ENCODE results near the gene GRID1. TPM values are rescaled to one million over a fixed set of nuclear protein-coding genes. Genes with fewer than 3 reads are reported as not detected.
"Not testable (repeated sequence)": the region's sequence is repeated elsewhere in the genome, so short reads cannot be mapped to it uniquely, and the experiment has no call there.

The GRID1 gene
- total RNA-seq, 1 donor from 2014 or later: 1.4 TPM

DNA sequence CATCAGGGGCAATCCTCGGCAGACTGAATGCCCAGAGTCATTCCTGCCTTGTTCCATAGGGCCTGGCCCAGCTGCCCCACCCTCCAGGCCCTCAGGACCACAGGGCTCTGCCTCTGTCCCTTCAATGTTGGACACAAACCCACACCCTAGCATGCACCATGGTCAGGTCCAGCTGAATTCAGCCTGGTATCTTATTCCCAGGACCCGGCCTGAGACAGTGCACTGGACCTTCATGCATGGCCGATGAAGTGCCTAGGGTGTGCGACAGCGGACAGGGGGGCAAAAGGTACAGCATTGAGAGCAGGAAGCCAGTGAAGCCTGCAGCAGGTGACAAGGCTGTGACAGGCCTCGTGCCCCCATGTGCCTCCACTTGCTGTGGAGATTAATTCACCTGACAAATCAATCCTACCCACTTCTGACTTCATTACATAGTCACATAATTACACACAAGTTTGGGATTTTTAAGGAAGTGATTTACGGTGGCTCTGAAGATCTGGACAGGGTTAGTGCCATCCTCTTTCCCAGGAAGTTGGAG, 261.9 kb downstream of the GRID1 start:
- no peak for DNase-seq

GRCh38 chr10:86104156-86104555, 262.4 kb downstream of the GRID1 start:
- DNase-seq: no peak

DNA sequence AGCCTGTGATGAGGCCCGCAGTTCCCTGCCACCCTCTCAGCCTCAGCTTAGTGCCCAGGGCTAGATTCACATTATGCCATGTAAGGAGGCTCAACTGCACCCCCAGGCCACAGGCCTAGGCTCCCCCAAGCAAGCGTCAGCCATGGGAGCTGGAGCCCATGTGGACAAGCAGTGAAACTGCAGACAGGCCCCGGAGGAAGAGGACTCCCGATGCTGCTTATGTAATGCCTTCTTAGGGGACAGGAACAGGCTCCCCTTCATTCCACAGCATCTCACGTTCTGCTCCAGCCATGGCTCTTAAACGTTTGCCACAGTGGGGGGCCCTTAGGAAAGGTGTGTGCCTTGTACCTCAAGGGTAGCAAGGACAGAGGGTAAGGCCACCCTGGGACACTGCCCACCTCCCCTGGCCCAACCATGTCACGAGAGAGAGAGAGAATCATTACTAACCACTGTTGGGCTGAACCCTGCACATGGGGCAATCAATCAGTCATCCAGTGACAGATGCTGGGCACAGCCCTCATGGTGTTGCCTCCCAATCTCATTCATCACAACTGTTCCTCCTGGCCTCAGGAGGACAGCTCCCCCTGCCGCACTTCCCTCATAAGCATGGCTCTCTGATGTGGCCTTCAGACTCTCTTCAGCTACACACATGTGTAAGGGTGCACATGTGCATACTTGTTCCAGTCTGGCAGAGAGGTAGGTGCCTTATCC, 263.0 kb downstream of the GRID1 start:
- DNase-seq: peak; percentile 84

- no peak for DNase-seq
Observed at GRCh38 chr10:86102451-86102850, 264.1 kb downstream of the GRID1 start.

DNA sequence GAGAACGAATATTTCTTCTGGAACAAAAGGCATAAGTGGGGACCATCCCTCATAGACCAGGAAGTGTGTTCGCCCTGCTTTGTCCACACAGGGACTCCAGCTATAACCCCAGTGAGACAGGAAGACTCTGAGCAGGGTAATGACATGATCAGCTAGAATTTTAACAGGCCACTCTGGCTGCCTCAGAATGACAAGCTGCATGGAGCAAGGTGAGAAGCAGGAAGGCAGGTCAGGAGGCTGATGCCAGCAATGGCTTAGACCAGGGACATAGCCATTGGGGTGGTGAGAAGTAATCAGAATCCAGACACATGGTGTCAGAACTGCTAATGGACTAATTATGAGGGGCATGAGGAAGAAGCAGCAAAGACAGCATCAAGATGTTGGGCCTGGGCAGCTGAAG, 264.6 kb downstream of the GRID1 start:
- DNase-seq: no peak

DNA sequence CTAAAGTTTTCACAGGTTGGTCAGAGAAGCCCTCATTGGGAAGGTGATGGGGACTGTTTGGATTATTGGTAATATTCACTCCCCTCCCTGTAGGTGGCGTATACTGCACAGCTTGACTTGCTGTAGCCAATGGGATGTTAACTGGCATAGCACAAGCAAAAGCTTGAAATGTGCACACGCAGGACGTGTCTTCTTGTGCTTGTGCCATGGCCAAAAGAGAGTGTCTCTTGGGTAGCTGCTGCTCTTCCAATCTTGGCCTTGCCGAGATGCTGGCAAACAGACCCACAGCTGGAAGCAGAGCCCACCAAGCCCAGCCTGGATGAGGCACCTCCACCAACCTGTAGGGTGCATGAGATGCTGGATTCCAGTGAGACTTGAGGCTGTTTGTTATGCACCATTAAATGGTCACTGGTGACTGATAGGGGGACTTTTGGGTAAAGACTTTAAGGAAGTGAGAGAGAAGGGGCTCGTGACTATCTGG, 266.0 kb downstream of the GRID1 start:
- no peak for DNase-seq

DNA sequence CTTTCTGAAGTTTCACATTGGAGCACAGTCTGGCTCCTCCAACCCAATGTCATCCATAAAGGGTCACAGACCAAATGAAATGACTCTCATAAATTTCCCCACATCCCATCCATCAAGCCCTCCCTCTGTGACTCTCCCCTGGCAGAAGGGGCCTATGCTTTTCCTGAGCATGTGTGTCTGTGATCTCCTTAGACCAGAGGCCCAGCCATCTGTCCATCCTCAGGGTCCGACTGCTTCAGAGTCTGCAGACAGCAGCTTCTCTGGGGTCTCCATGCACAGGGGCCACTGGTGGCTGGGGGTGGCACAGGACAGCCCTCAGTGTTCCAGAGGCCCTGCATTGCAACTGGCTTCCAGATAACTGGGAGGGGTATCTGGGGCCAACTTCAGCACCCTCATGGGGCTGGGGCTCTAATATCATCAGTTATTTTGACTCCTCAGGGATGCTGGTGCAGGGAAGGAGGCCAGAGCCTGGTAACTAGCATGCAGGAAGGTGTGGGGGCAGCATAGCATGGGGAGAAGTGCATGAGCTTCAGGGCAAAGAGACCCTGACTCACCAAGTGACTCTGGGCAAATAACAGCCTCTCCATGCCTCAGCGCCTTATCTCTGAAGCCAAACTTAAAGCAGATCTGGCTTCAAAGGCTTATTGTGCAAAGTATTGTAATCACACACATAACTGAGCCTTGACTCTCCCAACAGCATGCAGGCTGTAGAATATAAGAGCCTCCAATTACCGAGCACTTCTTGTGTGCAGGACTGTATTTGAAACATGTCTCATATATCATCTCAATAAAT, 266.9 kb downstream of the GRID1 start:
- DNase-seq: no peak

DNA sequence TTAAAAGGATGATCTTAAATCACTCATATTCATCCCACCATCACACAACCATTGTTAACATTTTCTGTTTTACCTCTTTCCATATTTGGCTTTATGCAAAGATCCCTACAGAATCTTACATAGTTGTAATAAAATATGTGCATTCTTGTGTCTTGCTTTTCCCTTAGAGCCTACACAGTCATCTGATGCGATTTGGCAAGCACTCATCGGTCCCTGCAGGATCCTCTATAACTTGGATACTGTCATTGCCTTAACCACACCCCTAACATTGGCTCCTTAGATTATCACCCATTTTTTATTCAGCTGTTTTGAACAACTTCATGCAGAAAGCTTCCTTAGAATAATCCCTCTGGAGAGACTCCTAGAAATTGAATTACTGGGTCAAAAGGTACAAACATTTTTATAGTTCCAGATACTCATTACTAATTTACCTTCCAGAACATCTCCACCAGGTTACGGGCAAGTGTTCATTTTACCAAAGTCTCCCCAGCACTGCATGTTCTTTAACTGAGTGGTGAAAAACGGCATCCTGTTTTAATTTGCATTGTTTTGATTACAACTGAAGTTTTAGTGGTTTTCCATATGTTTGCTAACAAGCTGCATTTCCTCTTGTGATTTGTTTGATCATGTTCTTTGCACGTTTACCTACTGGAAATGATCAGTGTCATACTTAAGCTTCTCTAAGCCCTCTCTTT, 268.3 kb downstream of the GRID1 start:
- peak; percentile 43 for DNase-seq

- not testable (repeated sequence) for DNase-seq
Observed at GRCh38 chr10:86095061-86095460, 271.5 kb downstream of the GRID1 start.

- not testable (repeated sequence) for DNase-seq
Observed at GRCh38 chr10:86092311-86092710, 274.3 kb downstream of the GRID1 start.

- DNase-seq: no peak
Observed at GRCh38 chr10:86091216-86091615, 275.4 kb downstream of the GRID1 start.

- DNase-seq: no peak
Observed at GRCh38 chr10:86090807-86091206, 275.8 kb downstream of the GRID1 start.

DNA sequence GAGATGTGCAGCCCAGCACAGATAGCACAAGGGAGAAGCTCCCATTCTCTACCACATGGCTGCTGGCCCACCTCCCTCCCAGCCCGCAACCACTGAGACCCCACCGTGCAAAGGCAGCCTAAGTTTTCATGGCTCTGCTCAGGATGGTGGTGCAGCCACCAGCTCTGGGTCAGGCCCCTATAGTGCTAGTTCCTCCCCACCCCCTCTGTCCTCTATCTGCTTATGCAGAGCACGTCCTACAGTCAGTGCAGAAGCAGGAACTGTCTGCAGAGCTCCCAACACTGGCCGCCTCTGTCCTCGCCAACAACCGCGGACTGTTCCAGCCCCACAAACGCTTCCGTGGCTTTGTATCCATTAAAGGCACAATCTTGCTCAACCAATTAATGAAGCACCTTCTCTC, 278.9 kb downstream of the GRID1 start:
- peak; percentile 7 for DNase-seq

- no peak for DNase-seq
Observed at GRCh38 chr10:86086418-86086817, 280.2 kb downstream of the GRID1 start.

DNA sequence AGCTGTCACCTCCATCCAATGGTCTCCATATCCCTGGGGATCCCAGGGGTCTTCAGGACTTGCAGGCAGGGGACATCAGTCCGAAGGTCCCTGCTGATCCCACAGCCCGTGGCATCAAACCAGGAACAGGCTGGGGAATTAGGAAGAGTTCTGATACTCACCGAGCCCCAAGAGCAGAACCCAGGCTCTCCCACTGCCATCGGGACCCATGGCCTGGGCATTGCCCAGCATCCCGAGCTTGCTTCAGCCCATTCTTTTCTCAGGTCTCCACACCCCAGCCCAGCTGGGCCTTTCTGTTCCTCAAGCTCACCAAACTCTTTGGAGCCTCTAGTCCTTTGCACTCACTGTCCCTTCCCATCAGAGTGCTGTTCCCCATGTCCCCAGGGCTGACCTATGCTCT, 280.9 kb downstream of the GRID1 start:
- no peak for DNase-seq

GRCh38 chr10:86085136-86085535, 281.5 kb downstream of the GRID1 start:
- no peak for DNase-seq

- DNase-seq: no peak
Observed at GRCh38 chr10:86084585-86084984, 282.0 kb downstream of the GRID1 start.

DNA sequence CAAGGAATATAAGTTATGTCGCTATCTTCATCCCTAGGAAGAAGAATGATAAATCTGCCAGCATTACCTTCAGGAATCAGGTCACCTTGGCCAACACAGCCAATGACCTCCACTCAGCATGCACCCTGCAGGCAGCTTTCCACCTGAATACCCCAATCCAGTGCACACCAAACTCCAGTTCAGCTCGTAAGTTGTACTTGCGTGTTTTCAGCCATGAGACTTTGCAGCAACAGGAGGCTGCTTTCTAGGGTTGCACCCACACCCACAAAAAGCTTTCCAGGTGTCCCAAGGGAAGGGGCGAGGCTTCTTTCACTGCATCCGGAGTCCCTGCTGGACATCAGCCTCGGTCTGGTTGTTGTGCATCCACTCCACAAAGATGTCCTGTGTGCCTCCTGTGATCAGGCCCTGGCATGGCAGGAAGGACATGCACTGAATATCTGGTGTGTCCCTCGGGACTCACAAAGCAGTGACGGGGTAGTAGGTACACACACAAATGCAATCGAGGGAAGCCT, 282.9 kb downstream of the GRID1 start:
- DNase-seq: no peak

DNA sequence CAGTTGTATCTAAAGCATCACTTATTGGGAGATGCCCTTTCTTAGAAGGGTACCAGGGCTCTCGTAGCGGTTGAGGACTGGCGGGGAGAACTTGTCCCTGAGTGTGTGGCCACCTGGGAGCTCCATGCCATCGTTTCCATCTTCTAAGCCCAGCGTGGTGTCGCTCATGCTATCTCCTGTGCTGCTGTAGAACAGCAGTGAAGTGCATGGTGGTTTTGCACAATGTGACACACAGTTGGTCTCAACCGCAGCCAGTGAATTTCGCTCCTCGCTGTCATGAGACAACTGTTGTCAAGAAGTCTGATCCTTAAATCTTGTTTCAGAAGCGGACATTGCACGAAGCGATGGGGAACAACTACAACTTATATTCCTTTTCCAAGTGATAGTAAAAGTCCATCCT, 283.4 kb downstream of the GRID1 start:
- no peak for DNase-seq

DNA sequence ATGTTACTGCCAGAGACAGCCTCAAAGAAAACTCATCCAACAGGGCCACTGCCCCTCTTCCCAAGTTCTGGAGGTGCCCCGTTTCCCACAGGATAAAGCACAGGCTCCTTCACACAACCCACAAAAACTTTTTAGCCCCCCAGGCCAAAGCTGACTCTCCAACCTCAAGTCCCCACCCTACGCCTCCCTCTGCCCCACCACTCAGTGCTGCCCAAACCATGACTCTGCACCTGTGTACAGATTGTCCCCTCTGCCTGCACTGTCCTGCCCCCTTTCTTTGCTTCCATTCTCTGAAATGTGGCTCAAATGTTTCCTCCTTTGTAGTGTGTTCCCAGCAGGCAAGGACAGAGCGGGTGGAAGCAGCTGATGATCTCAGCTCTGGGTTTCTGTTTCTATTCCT, 284.0 kb downstream of the GRID1 start:
- DNase-seq: no peak

GRCh38 chr10:86079088-86079487, 287.5 kb downstream of the GRID1 start:
- peak; percentile 11 for DNase-seq

- no peak for DNase-seq
Observed at GRCh38 chr10:86078639-86079035, 288.0 kb downstream of the GRID1 start.
